Peyer's patch (tissue), 4 donors: ENCODE results near the gene TBCD. TPM values are rescaled to one million over a fixed set of nuclear protein-coding genes. Genes with fewer than 3 reads are reported as not detected.

ENCODE experiments used
- DNase-seq, 3 donors: peaks; one replicate each; pipeline ENCODE4 v3.0.0-alpha.2; 2017 to 2019
- H3K27ac ChIP-seq, 4 donors: fragments of 200-600 bp; sonication (generic); one replicate each; pipeline ENCODE4 v1.5.1; 2016 to 2019
- H3K27me3 ChIP-seq, 2 donors: fragments of 200-600 bp; sonication (generic); one replicate each; pipeline ENCODE4 v1.5.1; 2019
- H3K36me3 ChIP-seq, 3 donors: fragments of 200-600 bp; sonication (generic); one replicate each; pipeline ENCODE4 v1.5.1; 2016 to 2019
- H3K4me1 ChIP-seq, 4 donors: fragments of 200-600 bp; sonication (generic); one replicate each; pipeline ENCODE4 v1.5.1; 2016 to 2019
- H3K4me3 ChIP-seq, 4 donors: fragments of 200-600 bp; sonication (generic); 1 replicate in 3 of 4; 2 replicates in 1 of 4; pipeline ENCODE4 v1.5.1; 2016 to 2019; ENCODE audit warnings: mild to moderate bottlenecking in 1 of 4
- H3K9me3 ChIP-seq, 4 donors: fragments of 200-600 bp; sonication (generic); one replicate each; pipeline ENCODE4 v1.5.1; 2016 to 2019; ENCODE audit warnings: mild to moderate bottlenecking in 1 of 4
- POLR2A ChIP-seq, 2 donors: fragments of 450-650 bp; IDR thresholded peaks; one replicate each; pipeline ENCODE4 v1.5.1; 2017; ENCODE audit warnings: antibody characterized with exemption in 2 of 2, mild to moderate bottlenecking in 2 of 2, moderate library complexity in 2 of 2
- total RNA-seq, 4 donors: library from RNA; depleted of rRNA; stranded (reverse); fragments of >200 nt; gene quantifications; one replicate each; pipeline ENCODE4 v1.1.0, GENCODE V29; 2016
- TF ChIP-seq, protein P1 (sequence below), 6 experiments: fragments of 450-650 bp in 4 of 6; fragments of 200-600 bp in 2 of 6; sonication (generic) in 1 of 6; IDR thresholded peaks; one replicate each; pipeline ENCODE4 v1.5.1; 2017 to 2019; ENCODE audit warnings: antibody characterized with exemption in 6 of 6, mild to moderate bottlenecking in 3 of 6, moderate library complexity in 1 of 6

The TBCD gene
- total RNA-seq, 4 donors from 2014 or later = 58.7 to 130 (median 74.8) TPM

DNA sequence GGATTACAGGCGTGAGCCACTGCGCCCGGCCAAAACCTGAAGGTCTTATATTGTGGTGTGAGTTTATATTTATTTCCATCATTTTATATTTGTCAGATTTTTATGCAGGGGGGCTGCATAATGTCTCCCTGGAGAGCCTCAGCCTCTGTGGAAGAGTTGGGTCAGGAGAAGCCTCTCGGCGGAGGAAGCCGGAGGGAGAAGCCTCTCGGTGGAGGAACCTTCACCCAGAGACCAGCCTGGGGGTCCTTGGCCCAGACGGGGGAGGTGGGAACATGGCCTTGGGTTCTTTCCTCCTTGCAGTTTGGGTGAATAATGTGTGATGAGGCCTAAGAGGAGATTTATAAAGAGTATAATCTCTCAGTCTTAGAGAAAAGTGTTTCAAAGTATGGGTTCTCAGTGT is 110.3 kb downstream of the TBCD start:
- Histone ChIP-seq H3K27ac (no peak overlapping the region), H3K4me3 (no peak overlapping the region), H3K36me3 (no peaks in the 10 kb centered on the region), H3K9me3 (no peaks in the 10 kb centered on the region), H3K4me1 (peaks cover 0 to 31% (median 19%) of the 10 kb centered on the region in 4 donors), H3K27me3 (no peaks in the 10 kb centered on the region)
- no peak for TF ChIP-seq POLR2A (IDR thresholded peaks at IDR 0.05)
- TF ChIP-seq, protein P1, sequence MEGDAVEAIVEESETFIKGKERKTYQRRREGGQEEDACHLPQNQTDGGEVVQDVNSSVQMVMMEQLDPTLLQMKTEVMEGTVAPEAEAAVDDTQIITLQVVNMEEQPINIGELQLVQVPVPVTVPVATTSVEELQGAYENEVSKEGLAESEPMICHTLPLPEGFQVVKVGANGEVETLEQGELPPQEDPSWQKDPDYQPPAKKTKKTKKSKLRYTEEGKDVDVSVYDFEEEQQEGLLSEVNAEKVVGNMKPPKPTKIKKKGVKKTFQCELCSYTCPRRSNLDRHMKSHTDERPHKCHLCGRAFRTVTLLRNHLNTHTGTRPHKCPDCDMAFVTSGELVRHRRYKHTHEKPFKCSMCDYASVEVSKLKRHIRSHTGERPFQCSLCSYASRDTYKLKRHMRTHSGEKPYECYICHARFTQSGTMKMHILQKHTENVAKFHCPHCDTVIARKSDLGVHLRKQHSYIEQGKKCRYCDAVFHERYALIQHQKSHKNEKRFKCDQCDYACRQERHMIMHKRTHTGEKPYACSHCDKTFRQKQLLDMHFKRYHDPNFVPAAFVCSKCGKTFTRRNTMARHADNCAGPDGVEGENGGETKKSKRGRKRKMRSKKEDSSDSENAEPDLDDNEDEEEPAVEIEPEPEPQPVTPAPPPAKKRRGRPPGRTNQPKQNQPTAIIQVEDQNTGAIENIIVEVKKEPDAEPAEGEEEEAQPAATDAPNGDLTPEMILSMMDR (IDR thresholded peaks at IDR 0.05) = no peak
- peak in 1 of 3 donors; percentile 32 for DNase-seq

DNA sequence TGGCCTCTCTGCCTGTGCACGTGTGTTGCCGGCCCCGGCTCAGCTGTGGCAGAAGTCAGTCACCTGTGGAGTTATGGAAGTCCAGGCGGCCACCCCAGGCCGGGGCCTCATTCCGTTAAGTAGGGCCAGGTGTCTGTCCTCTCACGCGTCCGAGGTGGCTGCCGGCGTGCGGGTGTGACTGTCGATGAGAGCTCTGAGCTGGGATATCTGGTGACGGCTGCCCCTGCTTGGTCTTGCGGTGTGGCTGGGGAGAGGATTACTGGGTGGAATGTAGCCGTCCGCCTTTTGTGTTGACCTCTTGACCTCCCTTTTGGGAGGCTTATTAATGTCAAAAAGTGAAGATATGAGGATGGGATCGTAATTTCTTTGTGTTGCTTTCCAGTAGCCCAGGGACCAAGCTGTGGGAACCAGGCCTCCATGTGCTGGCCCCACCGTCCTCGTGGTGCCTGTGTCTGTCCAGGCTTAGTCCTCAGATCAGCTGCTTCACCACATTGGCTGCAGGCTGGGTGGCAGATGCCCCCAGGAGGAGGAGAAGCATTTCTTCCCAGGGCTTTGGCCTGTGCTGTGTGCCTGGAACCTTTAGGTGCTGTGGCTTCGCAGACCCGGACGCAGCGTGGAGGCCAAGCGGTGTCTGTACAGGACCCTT is 111.0 kb downstream of the TBCD start:
- peak overlapping the region in 1 of 4 donors; percentile 83 for H3K27ac ChIP-seq
- H3K9me3 ChIP-seq = no peaks in the 10 kb centered on the region
- no peaks in the 10 kb centered on the region for H3K36me3 ChIP-seq
- no peak overlapping the region for H3K4me3 ChIP-seq
- no peaks in the 10 kb centered on the region for H3K27me3 ChIP-seq
- TF ChIP-seq, protein P1 (IDR thresholded peaks at IDR 0.05) = no peak
- TF ChIP-seq POLR2A (IDR thresholded peaks at IDR 0.05) = no peak
- peak in 1 of 3 donors; percentile 48 for DNase-seq
- peaks cover 0 to 31% (median 20%) of the 10 kb centered on the region in 4 donors for H3K4me1 ChIP-seq

DNA sequence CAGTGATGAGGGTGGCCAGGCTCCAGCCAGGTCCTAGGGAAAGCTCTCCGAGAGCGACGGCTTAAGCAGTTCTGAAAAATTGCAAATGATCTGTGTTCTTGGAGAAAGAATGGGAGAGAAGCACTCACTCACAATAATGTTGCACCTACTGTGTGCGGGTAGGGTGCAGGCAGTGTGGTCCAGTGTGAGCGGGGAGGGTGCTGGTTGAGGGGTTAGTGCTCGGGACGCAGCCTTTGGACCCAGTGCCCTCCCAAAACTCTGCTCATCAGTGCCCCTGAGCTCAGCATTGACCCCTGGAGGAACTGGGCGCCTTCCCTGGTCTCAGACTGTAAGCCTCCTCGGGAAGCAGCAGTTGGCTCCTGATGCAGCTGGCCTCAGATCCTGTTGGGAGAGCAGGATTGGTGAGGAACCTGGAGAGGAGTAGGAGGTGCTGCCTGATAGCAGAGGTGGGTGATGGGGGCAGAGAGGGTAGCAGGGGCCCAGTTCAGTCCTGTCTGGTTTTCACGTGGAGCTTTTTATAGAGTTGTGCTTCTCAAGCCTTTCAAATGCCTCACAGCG is 111.6 kb downstream of the TBCD start:
- TF ChIP-seq, protein P1 (IDR thresholded peaks at IDR 0.05) = no peak
- no peak for TF ChIP-seq POLR2A (IDR thresholded peaks at IDR 0.05)
- Histone ChIP-seq H3K9me3 (no peaks in the 10 kb centered on the region), H3K4me3 (no peak overlapping the region), H3K4me1 (peaks cover 0 to 31% (median 20%) of the 10 kb centered on the region in 4 donors), H3K27ac (peak overlapping the region; percentile 65 to 83 (median 70)), H3K36me3 (no peaks in the 10 kb centered on the region), H3K27me3 (no peaks in the 10 kb centered on the region)
- peak in 1 of 3 donors; percentile 42 for DNase-seq

DNA sequence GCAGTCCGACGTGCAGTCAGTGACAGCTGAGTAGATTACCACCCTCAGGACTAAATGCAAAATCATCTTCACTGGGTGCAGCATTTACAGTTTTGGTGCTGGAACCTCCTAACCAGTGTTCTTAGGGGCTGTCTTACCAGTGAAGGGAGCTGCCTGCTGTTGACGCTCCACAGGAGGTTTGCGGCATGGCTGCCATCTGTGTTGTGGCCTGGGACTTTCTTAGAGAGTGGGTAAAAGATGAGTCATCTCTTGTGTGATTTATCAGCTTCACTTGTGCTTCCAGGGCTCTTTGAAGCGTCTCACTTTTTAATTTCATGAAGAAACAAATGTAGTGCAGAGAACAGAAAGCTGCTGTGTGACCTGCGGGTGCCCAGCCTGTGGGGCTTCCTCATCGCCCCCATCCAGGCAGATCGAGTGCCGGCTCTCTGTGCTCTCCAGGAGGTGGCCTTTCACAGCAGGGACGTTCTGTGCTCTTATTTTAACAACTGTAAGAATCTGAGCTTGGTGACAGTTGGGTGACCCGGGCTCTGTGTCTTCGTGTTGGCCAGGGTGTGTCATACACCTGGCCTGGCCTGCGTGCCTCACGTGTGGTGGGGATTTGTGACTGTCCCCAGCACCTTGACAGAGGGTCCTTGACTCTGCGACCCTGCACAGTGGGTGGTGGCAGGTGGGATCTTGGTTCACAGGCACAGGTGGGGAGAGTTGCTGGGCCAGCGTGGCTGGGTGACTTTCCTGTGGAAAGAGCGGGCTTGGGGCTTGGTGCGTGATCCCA is 112.3 kb downstream of the TBCD start:
- peak; percentile 47 to 91 (median 77) for DNase-seq
- TF ChIP-seq POLR2A (IDR thresholded peaks at IDR 0.05) = no peak
- TF ChIP-seq, protein P1 (IDR thresholded peaks at IDR 0.05) = no peak
- H3K9me3 ChIP-seq = no peaks in the 10 kb centered on the region
- peak overlapping the region; percentile 65 to 83 (median 70) for H3K27ac ChIP-seq
- H3K27me3 ChIP-seq = no peaks in the 10 kb centered on the region
- H3K36me3 ChIP-seq = no peaks in the 10 kb centered on the region
- H3K4me3 ChIP-seq = peak overlapping the region in 1 of 4 donors; percentile 20
- peaks cover 0 to 31% (median 20%) of the 10 kb centered on the region in 4 donors for H3K4me1 ChIP-seq

DNA sequence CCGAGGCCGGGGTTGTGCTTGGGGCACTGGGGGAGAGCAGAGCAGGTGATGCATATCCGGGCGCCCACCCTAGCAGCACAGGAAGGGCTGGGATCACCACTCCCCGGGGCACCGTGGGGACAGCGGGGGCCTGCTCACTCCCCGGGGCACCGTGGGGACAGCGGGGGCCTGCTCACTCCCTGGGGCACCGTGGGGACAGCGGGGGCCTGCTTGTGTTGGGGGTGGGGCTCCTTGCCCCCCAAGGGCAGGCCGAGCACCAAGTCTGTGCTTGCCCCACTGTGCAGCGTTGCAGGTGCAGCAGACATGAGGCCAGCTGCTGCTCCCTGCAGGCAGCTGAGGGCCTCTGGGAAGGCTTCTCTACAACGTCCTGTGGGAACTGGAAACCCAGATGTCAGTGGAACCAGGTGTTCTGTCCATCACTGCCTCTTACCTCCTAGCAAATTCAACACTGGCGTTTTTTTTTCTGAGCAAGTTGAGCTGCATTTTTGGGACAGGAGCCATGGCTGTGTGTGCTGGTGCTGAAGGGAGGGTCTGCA is 112.9 kb downstream of the TBCD start:
- H3K4me3 ChIP-seq = peak overlapping the region in 1 of 4 donors; percentile 20
- TF ChIP-seq POLR2A (IDR thresholded peaks at IDR 0.05) = no peak
- TF ChIP-seq, protein P1 (IDR thresholded peaks at IDR 0.05) = no peak
- H3K4me1 ChIP-seq = peaks cover 0 to 31% (median 20%) of the 10 kb centered on the region in 4 donors
- H3K9me3 ChIP-seq = no peaks in the 10 kb centered on the region
- no peaks in the 10 kb centered on the region for H3K27me3 ChIP-seq
- peak overlapping the region; percentile 65 to 83 (median 70) for H3K27ac ChIP-seq
- no peak for DNase-seq
- H3K36me3 ChIP-seq = no peaks in the 10 kb centered on the region
